ENCODE results near the gene TMEM207.

The TMEM207 gene

GRCh38 chr3:190446573-190447279, 3.0 kb downstream of the TMEM207 start:
- Histone ChIP-seq H3K27ac (ENCODE audit: low read length) (no peak overlapping the region), H3K4me1 (ENCODE audit: control insufficient read depth, insufficient read depth, low read length) (no peaks in the 10 kb centered on the region), H3K9me3 (ENCODE audit: control insufficient read depth, insufficient read depth, low read length) (no peaks in the 10 kb centered on the region), H3K36me3 (ENCODE audit: control insufficient read depth, insufficient read depth, low read length) (no peaks in the 10 kb centered on the region), H3K27me3 (ENCODE audit: control insufficient read depth, insufficient read depth, low read length) (no peaks in the 10 kb centered on the region), H3K4me3 (ENCODE audit: low read length) (no peak overlapping the region)
- no CpG with 5 or more reads among the region's 6 CpGs for WGBS (ENCODE audit: insufficient coverage, insufficient read length)
- no peak for DNase-seq (ENCODE audit: low read depth, low spot score)

DNA sequence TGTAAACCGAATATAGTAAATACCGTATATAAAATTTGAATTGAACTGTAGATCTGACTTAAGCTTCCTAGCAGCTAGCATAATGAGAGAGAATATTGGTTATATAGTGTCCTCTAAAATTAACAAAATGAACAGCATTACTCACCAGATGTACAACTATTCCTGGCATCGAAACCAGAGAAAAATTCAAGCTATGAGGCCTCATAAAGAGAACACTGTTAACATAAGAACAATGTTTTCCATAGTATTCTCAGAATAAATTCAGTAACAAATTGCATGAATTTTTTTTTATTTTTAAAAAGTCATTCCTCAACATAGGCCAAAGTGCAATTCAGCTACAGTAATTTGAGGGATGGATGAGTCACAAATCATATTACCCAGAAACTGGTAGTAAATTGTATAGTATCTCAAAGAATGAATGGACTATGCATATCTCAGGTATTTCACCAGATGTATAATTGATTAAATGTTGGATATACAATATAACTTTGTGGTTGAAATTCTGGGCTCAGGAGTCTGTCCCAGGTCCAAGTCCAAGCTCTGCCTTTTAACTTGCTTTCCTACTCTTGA, 5.0 kb downstream of the TMEM207 start:
- Histone ChIP-seq H3K27ac (ENCODE audit: low read length) (no peak overlapping the region), H3K36me3 (ENCODE audit: control insufficient read depth, insufficient read depth, low read length) (no peaks in the 10 kb centered on the region), H3K9me3 (ENCODE audit: control insufficient read depth, insufficient read depth, low read length) (no peaks in the 10 kb centered on the region), H3K27me3 (ENCODE audit: control insufficient read depth, insufficient read depth, low read length) (no peaks in the 10 kb centered on the region), H3K4me3 (ENCODE audit: low read length) (no peak overlapping the region), H3K4me1 (ENCODE audit: control insufficient read depth, insufficient read depth, low read length) (no peaks in the 10 kb centered on the region)
- WGBS (ENCODE audit: insufficient coverage, insufficient read length): no CpG with 5 or more reads among the region's 3 CpGs
- no peak for DNase-seq (ENCODE audit: low read depth, low spot score)

- Histone ChIP-seq H3K4me1 (ENCODE audit: control insufficient read depth, insufficient read depth, low read length) (no peaks in the 10 kb centered on the region), H3K27me3 (ENCODE audit: control insufficient read depth, insufficient read depth, low read length) (no peaks in the 10 kb centered on the region), H3K9me3 (ENCODE audit: control insufficient read depth, insufficient read depth, low read length) (no peaks in the 10 kb centered on the region), H3K36me3 (ENCODE audit: control insufficient read depth, insufficient read depth, low read length) (no peaks in the 10 kb centered on the region), H3K4me3 (ENCODE audit: low read length) (no peak overlapping the region), H3K27ac (ENCODE audit: low read length) (no peak overlapping the region)
- DNase-seq (ENCODE audit: low read depth, low spot score): no peak
- WGBS (ENCODE audit: insufficient coverage, insufficient read length): no CpG with 5 or more reads among the region's 6 CpGs
Observed at GRCh38 chr3:190444006-190444405, 5.7 kb downstream of the TMEM207 start.

- no peaks in the 10 kb centered on the region for H3K4me1 ChIP-seq (ENCODE audit: control insufficient read depth, insufficient read depth, low read length)
- no peaks in the 10 kb centered on the region for H3K9me3 ChIP-seq (ENCODE audit: control insufficient read depth, insufficient read depth, low read length)
- DNase-seq (ENCODE audit: low read depth, low spot score): no peak
- H3K4me3 ChIP-seq (ENCODE audit: low read length): no peak overlapping the region
- no peak overlapping the region for H3K27ac ChIP-seq (ENCODE audit: low read length)
- WGBS (ENCODE audit: insufficient coverage, insufficient read length): 100% methylated on average over 1 of the region's 3 CpGs
- H3K36me3 ChIP-seq (ENCODE audit: control insufficient read depth, insufficient read depth, low read length): no peaks in the 10 kb centered on the region
- H3K27me3 ChIP-seq (ENCODE audit: control insufficient read depth, insufficient read depth, low read length): no peaks in the 10 kb centered on the region
Observed at GRCh38 chr3:190443257-190443656, 6.4 kb downstream of the TMEM207 start.

- no CpG with 5 or more reads among the region's 1 CpG for WGBS (ENCODE audit: insufficient coverage, insufficient read length)
- no peak overlapping the region for H3K27ac ChIP-seq (ENCODE audit: low read length)
- H3K4me1 ChIP-seq (ENCODE audit: control insufficient read depth, insufficient read depth, low read length): no peaks in the 10 kb centered on the region
- H3K9me3 ChIP-seq (ENCODE audit: control insufficient read depth, insufficient read depth, low read length): no peaks in the 10 kb centered on the region
- H3K36me3 ChIP-seq (ENCODE audit: control insufficient read depth, insufficient read depth, low read length): no peaks in the 10 kb centered on the region
- no peak overlapping the region for H3K4me3 ChIP-seq (ENCODE audit: low read length)
- H3K27me3 ChIP-seq (ENCODE audit: control insufficient read depth, insufficient read depth, low read length): no peaks in the 10 kb centered on the region
- DNase-seq (ENCODE audit: low read depth, low spot score): no peak
Observed at GRCh38 chr3:190442240-190442639, 7.5 kb downstream of the TMEM207 start.

DNA sequence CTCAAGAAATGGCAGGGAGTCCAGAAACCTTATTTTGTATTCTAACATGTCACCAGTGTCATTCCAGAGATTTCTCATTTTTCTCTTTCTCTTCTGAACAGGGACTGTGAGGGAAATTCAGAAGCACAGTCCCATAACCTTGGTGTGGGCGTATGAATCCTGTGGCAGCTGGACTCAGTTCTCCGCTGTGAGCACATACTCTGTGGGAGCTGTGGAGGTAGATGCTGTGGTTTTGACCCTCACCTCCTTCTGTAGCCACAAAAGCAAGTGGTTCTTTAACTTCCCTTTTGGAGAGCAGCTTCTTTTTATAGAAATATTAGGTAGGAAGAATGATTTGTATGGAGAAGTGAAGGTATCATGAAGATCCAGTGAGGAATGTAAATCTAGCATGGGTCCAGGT, 13.4 kb downstream of the TMEM207 start:
- Histone ChIP-seq H3K36me3 (ENCODE audit: control insufficient read depth, insufficient read depth, low read length) (no peaks in the 10 kb centered on the region), H3K9me3 (ENCODE audit: control insufficient read depth, insufficient read depth, low read length) (no peaks in the 10 kb centered on the region), H3K27ac (ENCODE audit: low read length) (no peak overlapping the region), H3K4me3 (ENCODE audit: low read length) (no peak overlapping the region), H3K27me3 (ENCODE audit: control insufficient read depth, insufficient read depth, low read length) (no peaks in the 10 kb centered on the region), H3K4me1 (ENCODE audit: control insufficient read depth, insufficient read depth, low read length) (no peaks in the 10 kb centered on the region)
- WGBS (ENCODE audit: insufficient coverage, insufficient read length): no CpG with 5 or more reads among the region's 2 CpGs
- no peak for DNase-seq (ENCODE audit: low read depth, low spot score)

DNA sequence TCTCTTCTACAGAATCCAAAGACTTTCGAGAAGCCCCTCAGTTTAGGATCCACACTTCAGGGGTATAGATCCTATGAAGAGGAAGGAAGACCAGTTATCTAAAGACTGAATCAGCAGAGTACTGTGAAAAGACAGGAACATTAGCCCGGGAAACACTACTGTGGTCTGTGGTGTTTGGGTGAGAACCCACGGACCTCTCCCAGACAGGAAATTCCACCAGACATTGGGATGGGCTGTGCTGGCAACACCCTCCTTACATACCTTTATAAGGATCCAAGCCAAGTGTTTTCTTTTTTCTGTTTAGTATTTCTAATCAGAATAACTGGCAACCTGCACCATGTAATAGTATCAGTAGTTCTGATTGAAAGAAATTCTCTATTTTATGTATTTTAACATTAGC, 14.1 kb downstream of the TMEM207 start:
- DNase-seq (ENCODE audit: low read depth, low spot score): no peak
- no peak overlapping the region for H3K4me3 ChIP-seq (ENCODE audit: low read length)
- H3K27ac ChIP-seq (ENCODE audit: low read length): no peak overlapping the region
- no peaks in the 10 kb centered on the region for H3K27me3 ChIP-seq (ENCODE audit: control insufficient read depth, insufficient read depth, low read length)
- no peaks in the 10 kb centered on the region for H3K4me1 ChIP-seq (ENCODE audit: control insufficient read depth, insufficient read depth, low read length)
- no peaks in the 10 kb centered on the region for H3K9me3 ChIP-seq (ENCODE audit: control insufficient read depth, insufficient read depth, low read length)
- no peaks in the 10 kb centered on the region for H3K36me3 ChIP-seq (ENCODE audit: control insufficient read depth, insufficient read depth, low read length)
- no CpG with 5 or more reads among the region's 3 CpGs for WGBS (ENCODE audit: insufficient coverage, insufficient read length)

DNA sequence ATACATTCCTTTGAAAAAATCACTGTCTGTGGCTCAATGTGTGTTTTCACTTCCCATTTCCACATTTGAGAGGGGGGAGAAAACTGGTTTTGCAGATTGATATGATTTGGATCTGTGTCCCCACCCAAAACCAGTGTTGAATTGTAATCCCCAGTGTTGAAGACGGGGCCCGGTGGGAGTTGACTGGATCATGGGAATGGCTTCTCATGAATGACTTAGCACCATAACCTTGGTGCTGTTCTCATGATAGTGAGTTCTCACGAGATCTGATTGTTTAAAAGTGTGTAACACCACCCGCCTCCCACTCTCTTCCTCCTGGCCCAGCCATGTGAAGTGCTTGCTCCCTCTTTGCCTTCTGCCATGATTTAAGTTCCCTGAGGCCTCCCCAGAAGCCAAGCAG, 16.1 kb downstream of the TMEM207 start:
- WGBS (ENCODE audit: insufficient coverage, insufficient read length): no CpG with 5 or more reads among the region's 4 CpGs

GRCh38 chr3:190432216-190432615, 17.5 kb downstream of the TMEM207 start:
- H3K36me3 ChIP-seq (ENCODE audit: control insufficient read depth, insufficient read depth, low read length): no peaks in the 10 kb centered on the region
- no peak overlapping the region for H3K4me3 ChIP-seq (ENCODE audit: low read length)
- DNase-seq (ENCODE audit: low read depth, low spot score): no peak
- no peaks in the 10 kb centered on the region for H3K4me1 ChIP-seq (ENCODE audit: control insufficient read depth, insufficient read depth, low read length)
- no peak overlapping the region for H3K27ac ChIP-seq (ENCODE audit: low read length)
- H3K9me3 ChIP-seq (ENCODE audit: control insufficient read depth, insufficient read depth, low read length): no peaks in the 10 kb centered on the region
- no peaks in the 10 kb centered on the region for H3K27me3 ChIP-seq (ENCODE audit: control insufficient read depth, insufficient read depth, low read length)

More for the DNA sequence above, 16.1 kb downstream of the TMEM207 start:
- H3K4me1 ChIP-seq (ENCODE audit: control insufficient read depth, insufficient read depth, low read length): no peaks in the 10 kb centered on the region
- H3K4me3 ChIP-seq (ENCODE audit: low read length): no peak overlapping the region
- H3K27ac ChIP-seq (ENCODE audit: low read length): no peak overlapping the region
- no peaks in the 10 kb centered on the region for H3K9me3 ChIP-seq (ENCODE audit: control insufficient read depth, insufficient read depth, low read length)
- H3K36me3 ChIP-seq (ENCODE audit: control insufficient read depth, insufficient read depth, low read length): no peaks in the 10 kb centered on the region
- no peak for DNase-seq (ENCODE audit: low read depth, low spot score)
- no peaks in the 10 kb centered on the region for H3K27me3 ChIP-seq (ENCODE audit: control insufficient read depth, insufficient read depth, low read length)

- Histone ChIP-seq H3K9me3 (ENCODE audit: control insufficient read depth, insufficient read depth, low read length) (no peaks in the 10 kb centered on the region), H3K27ac (ENCODE audit: low read length) (no peak overlapping the region), H3K36me3 (ENCODE audit: control insufficient read depth, insufficient read depth, low read length) (no peaks in the 10 kb centered on the region), H3K4me1 (ENCODE audit: control insufficient read depth, insufficient read depth, low read length) (no peaks in the 10 kb centered on the region), H3K27me3 (ENCODE audit: control insufficient read depth, insufficient read depth, low read length) (no peaks in the 10 kb centered on the region), H3K4me3 (ENCODE audit: low read length) (no peak overlapping the region)
- WGBS (ENCODE audit: insufficient coverage, insufficient read length): no CpG with 5 or more reads among the region's 2 CpGs
- no peak for DNase-seq (ENCODE audit: low read depth, low spot score)
Observed at GRCh38 chr3:190430906-190431305, 18.8 kb downstream of the TMEM207 start.

DNA sequence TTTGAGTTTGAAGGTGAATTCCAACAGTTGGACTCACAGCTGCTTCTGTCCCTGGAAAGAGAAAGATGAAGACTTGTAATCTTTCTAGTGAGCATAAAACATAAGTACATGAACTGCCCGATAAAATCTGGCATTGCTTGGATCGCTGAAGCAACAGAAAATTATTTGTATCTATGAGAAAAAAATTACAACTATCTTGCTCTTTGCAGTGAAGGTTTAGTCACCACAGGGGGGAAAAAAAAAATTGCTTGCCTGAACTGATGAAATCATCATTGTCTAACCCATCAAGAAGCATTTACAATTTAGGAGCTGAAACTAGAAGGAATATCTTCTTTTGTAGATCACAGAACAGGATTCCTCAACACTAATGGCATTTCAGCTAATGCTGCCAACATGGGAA, 20.0 kb downstream of the TMEM207 start:
- Histone ChIP-seq H3K9me3 (ENCODE audit: control insufficient read depth, insufficient read depth, low read length) (no peaks in the 10 kb centered on the region), H3K4me1 (ENCODE audit: control insufficient read depth, insufficient read depth, low read length) (no peaks in the 10 kb centered on the region), H3K27ac (ENCODE audit: low read length) (no peak overlapping the region), H3K27me3 (ENCODE audit: control insufficient read depth, insufficient read depth, low read length) (no peaks in the 10 kb centered on the region), H3K36me3 (ENCODE audit: control insufficient read depth, insufficient read depth, low read length) (no peaks in the 10 kb centered on the region), H3K4me3 (ENCODE audit: low read length) (no peak overlapping the region)
- no CpG with 5 or more reads among the region's 2 CpGs for WGBS (ENCODE audit: insufficient coverage, insufficient read length)
- no peak for DNase-seq (ENCODE audit: low read depth, low spot score)

Data from iPS DF 6.9 (cell line).